PC-3 (cell line): ENCODE data around the gene AIPL1.

ENCODE experiments used
- CTCF ChIP-seq: fragments of 300-600 bp; sonication (generic); conservative IDR thresholded peaks from 2 replicates; pipeline ENCODE4 v1.5.1; 2017; ENCODE audit warnings: antibody characterized with exemption, low read depth, mild to moderate bottlenecking, low read length
- EZH2 ChIP-seq: fragments of 300-600 bp; sonication (generic); IDR thresholded peaks from one replicate; pipeline ENCODE4 v1.6.1; 2017; ENCODE audit warnings: antibody characterized with exemption, mild to moderate bottlenecking, low read length; ENCODE audit not compliant: unreplicated experiment

GRCh38 chr17:6463616-6464445 is 28.9 kb upstream of the AIPL1 start:
- TF ChIP-seq CTCF (no peak), EZH2 (no peak)
